Measurements from ENCODE around the gene CTIF. TPM values are rescaled to one million over a fixed set of nuclear protein-coding genes. Genes with fewer than 3 reads are reported as not detected.

Gene CTIF
- total RNA-seq, 1 donor from 2014 or later = 137 TPM

- H3K9me3 Mint-ChIP-seq (ENCODE audit: unreplicated experiment) = peaks cover 20% of the 10 kb centered on the region
- H3K27ac Mint-ChIP-seq (ENCODE audit: unreplicated experiment) = no peak overlapping the region
- peaks cover 4% of the 10 kb centered on the region for H3K36me3 Mint-ChIP-seq (ENCODE audit: unreplicated experiment)
- H3K4me1 Mint-ChIP-seq (ENCODE audit: low read depth, unreplicated experiment) = peaks cover 31% of the 10 kb centered on the region
- no peak for TF ChIP-seq CTCF (IDR thresholded peaks at IDR 0.05; ENCODE audit: partially characterized antibody, unreplicated experiment)
- no peak for DNase-seq
- H3K27me3 Mint-ChIP-seq (ENCODE audit: unreplicated experiment) = peaks cover 6% of the 10 kb centered on the region
- H3K4me3 Mint-ChIP-seq (ENCODE audit: unreplicated experiment) = no peak overlapping the region
Measured at GRCh38 chr18:48778344-48779011, 239.6 kb downstream of the CTIF start.

- Mint-ChIP-seq H3K4me3 (ENCODE audit: unreplicated experiment) (peak overlapping the region; percentile 52), H3K4me1 (ENCODE audit: low read depth, unreplicated experiment) (peaks cover 37% of the 10 kb centered on the region), H3K27me3 (ENCODE audit: unreplicated experiment) (peaks cover 7% of the 10 kb centered on the region), H3K9me3 (ENCODE audit: unreplicated experiment) (peaks cover 22% of the 10 kb centered on the region), H3K36me3 (ENCODE audit: unreplicated experiment) (peaks cover 4% of the 10 kb centered on the region), H3K27ac (ENCODE audit: unreplicated experiment) (peak overlapping the region; percentile 84)
- no peak for DNase-seq
- no peak for TF ChIP-seq CTCF (IDR thresholded peaks at IDR 0.05; ENCODE audit: partially characterized antibody, unreplicated experiment)
Measured at GRCh38 chr18:48779462-48779861, 240.6 kb downstream of the CTIF start.

DNA sequence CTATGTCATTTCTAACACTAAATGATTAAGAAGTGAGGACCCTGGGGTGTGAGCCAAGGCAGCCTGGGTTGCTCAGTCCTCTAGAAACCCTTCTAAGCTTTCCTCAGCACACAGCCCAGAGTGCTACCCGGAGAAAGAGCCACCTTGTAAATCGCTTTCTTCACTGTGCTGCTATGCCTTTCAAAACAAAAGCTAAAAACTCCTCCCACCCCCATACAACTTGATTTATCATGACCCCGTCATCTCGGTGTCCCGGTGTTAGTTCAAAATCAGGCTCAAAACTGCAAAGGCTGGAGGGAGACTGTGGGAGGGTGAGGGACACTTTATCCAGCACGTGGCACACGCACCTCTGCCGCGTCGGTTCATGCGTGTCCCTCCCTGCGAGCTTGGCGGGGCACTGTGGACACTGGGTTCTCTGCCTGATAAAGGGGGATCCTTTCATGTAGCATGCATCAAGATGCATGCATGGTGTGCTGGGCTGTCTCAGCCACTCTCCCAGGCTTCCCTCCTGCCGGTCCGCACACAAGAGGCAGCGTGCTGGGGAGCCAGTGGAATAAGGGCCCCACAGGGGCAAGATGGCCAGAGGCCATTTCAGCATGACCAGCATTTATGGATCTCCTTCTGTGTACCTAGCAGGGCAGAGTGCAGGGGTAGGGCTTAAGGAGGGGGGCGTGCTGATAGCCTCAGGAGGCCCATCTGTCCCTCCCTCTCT is 241.5 kb downstream of the CTIF start:
- peaks cover 41% of the 10 kb centered on the region for H3K4me1 Mint-ChIP-seq (ENCODE audit: low read depth, unreplicated experiment)
- peak; percentile 37 for DNase-seq
- peaks cover 5% of the 10 kb centered on the region for H3K36me3 Mint-ChIP-seq (ENCODE audit: unreplicated experiment)
- TF ChIP-seq CTCF (IDR thresholded peaks at IDR 0.05; ENCODE audit: partially characterized antibody, unreplicated experiment) = no peak
- peaks cover 11% of the 10 kb centered on the region for H3K27me3 Mint-ChIP-seq (ENCODE audit: unreplicated experiment)
- no peak overlapping the region for H3K4me3 Mint-ChIP-seq (ENCODE audit: unreplicated experiment)
- peak overlapping the region; percentile 84 for H3K27ac Mint-ChIP-seq (ENCODE audit: unreplicated experiment)
- peaks cover 19% of the 10 kb centered on the region for H3K9me3 Mint-ChIP-seq (ENCODE audit: unreplicated experiment)

- Mint-ChIP-seq H3K27me3 (ENCODE audit: unreplicated experiment) (peaks cover 11% of the 10 kb centered on the region), H3K27ac (ENCODE audit: unreplicated experiment) (peak overlapping the region; percentile 84), H3K9me3 (ENCODE audit: unreplicated experiment) (peaks cover 17% of the 10 kb centered on the region), H3K36me3 (ENCODE audit: unreplicated experiment) (peaks cover 5% of the 10 kb centered on the region), H3K4me1 (ENCODE audit: low read depth, unreplicated experiment) (peaks cover 41% of the 10 kb centered on the region), H3K4me3 (ENCODE audit: unreplicated experiment) (no peak overlapping the region)
- DNase-seq = no peak
- TF ChIP-seq CTCF (IDR thresholded peaks at IDR 0.05; ENCODE audit: partially characterized antibody, unreplicated experiment) = no peak
Measured at GRCh38 chr18:48780913-48781162, 242.0 kb downstream of the CTIF start.
